Daoy (cell line): ENCODE data around the gene CNGB1. TPM values are rescaled to one million over a fixed set of nuclear protein-coding genes. Genes with fewer than 3 reads are reported as not detected.
"Not testable (repeated sequence)": the region's sequence is repeated elsewhere in the genome, so short reads cannot be mapped to it uniquely, and the experiment has no call there.

Experiments used
- DNase-seq: peaks from one replicate; pipeline ENCODE4 v3.0.0-alpha.2; 2015; ENCODE audit warnings: low read depth
- total RNA-seq: library from RNA; depleted of rRNA; stranded (reverse); fragments of >200 nt; shearing (Covaris generic); gene quantifications from 2 replicates; pipeline ENCODE4 v1.2.3, GENCODE V29; 2014

CNGB1 gene
- total RNA-seq, 1 experiment from 2014 or later, result under 0.01 TPM

- no peak for DNase-seq
Measured at GRCh38 chr16:57997176-57997527, 26.2 kb upstream of the CNGB1 start.

GRCh38 chr16:57996406-57997175 lies 25.7 kb upstream of the CNGB1 start:
- no peak for DNase-seq

- DNase-seq, result no peak
Measured at GRCh38 chr16:57995721-57996405, 24.9 kb upstream of the CNGB1 start.

GRCh38 chr16:57994778-57995177 lies 23.9 kb upstream of the CNGB1 start:
- peak; percentile 67 for DNase-seq

GRCh38 chr16:57994361-57994760 lies 23.4 kb upstream of the CNGB1 start:
- no peak for DNase-seq

- DNase-seq, result no peak
Measured at GRCh38 chr16:57993897-57994296, 23.0 kb upstream of the CNGB1 start.

- DNase-seq, result peak; percentile 46
Measured at GRCh38 chr16:57993438-57993837, 22.5 kb upstream of the CNGB1 start.

- no peak for DNase-seq
Measured at GRCh38 chr16:57992084-57992483, 21.2 kb upstream of the CNGB1 start.

GRCh38 chr16:57991551-57992059 lies 20.7 kb upstream of the CNGB1 start:
- DNase-seq, result no peak

GRCh38 chr16:57988929-57989328 lies 18.0 kb upstream of the CNGB1 start:
- no peak for DNase-seq

GRCh38 chr16:57987441-57988177 lies 16.7 kb upstream of the CNGB1 start:
- no peak for DNase-seq

- no peak for DNase-seq
Measured at GRCh38 chr16:57986196-57986595, 15.3 kb upstream of the CNGB1 start.

GRCh38 chr16:57985204-57986181 lies 14.6 kb upstream of the CNGB1 start:
- DNase-seq, result no peak

GRCh38 chr16:57984443-57985203 lies 13.7 kb upstream of the CNGB1 start:
- peak; percentile 85 for DNase-seq

- no peak for DNase-seq
Measured at GRCh38 chr16:57982385-57982784, 11.5 kb upstream of the CNGB1 start.

- no peak for DNase-seq
Measured at GRCh38 chr16:57981636-57982035, 10.7 kb upstream of the CNGB1 start.

GRCh38 chr16:57979006-57979585 lies 8.2 kb upstream of the CNGB1 start:
- DNase-seq, result no peak

- DNase-seq, result not testable (repeated sequence)
Measured at GRCh38 chr16:57978070-57978465, 7.1 kb upstream of the CNGB1 start.

- DNase-seq, result peak; percentile 27
Measured at GRCh38 chr16:57977418-57978069, 6.6 kb upstream of the CNGB1 start.
